ENCODE measurements around the gene SLC25A43.

- TF ChIP-seq CTCF (IDR thresholded peaks at IDR 0.05) (no peak), POLR2A (IDR thresholded peaks at IDR 0.05) (no peak)
These were observed 556 bp upstream of the SLC25A43 start for GRCh38 chrX:119398587-119398973.

Measured in uterus (tissue), 2 donors.